ENCODE measurements around the gene SLCO3A1. TPM values are rescaled to one million over a fixed set of nuclear protein-coding genes. Genes with fewer than 3 reads are reported as not detected.

SLCO3A1 gene
- total RNA-seq, 4 donors from 2014 or later: 10.9 to 18.1 (median 14.2) TPM

- no peak overlapping the region for H3K27ac ChIP-seq
- TF ChIP-seq POLR2A (IDR thresholded peaks at IDR 0.05) (no peak), CTCF (IDR thresholded peaks at IDR 0.05) (no peak)
- no peaks in the 10 kb centered on the region for H3K27me3 ChIP-seq
- intact Hi-C loops (cut with DNase I): no loop called here
- DNase-seq: no peak
- no peak overlapping the region for H3K4me3 ChIP-seq
- 91 to 92% methylated on average over 5 to 7 of the region's 10 CpGs for WGBS, 2 donors
- H3K36me3 ChIP-seq: peaks cover 0 to 13% (median 0%) of the 10 kb centered on the region in 3 donors
- H3K9me3 ChIP-seq: no peaks in the 10 kb centered on the region
- H3K4me1 ChIP-seq: peaks cover 0 to 19% (median 0%) of the 10 kb centered on the region in 3 donors
Measured at GRCh38 chr15:91878319-91878870, 24.9 kb downstream of the SLCO3A1 start.

GRCh38 chr15:91879158-91879557, 25.6 kb downstream of the SLCO3A1 start:
- DNase-seq: no peak
- 95 to 96% methylated on average over 2 of the region's 2 CpGs for WGBS, 2 donors
- Histone ChIP-seq H3K4me1 (peaks cover 0 to 12% (median 0%) of the 10 kb centered on the region in 3 donors), H3K36me3 (peaks cover 0 to 13% (median 0%) of the 10 kb centered on the region in 3 donors), H3K27ac (no peak overlapping the region), H3K27me3 (no peaks in the 10 kb centered on the region), H3K9me3 (no peaks in the 10 kb centered on the region), H3K4me3 (no peak overlapping the region)
- intact Hi-C loops (cut with DNase I): no loop called here
- no peak for TF ChIP-seq POLR2A (IDR thresholded peaks at IDR 0.05)
- no peak for TF ChIP-seq CTCF (IDR thresholded peaks at IDR 0.05)

GRCh38 chr15:91880373-91880772, 26.9 kb downstream of the SLCO3A1 start:
- TF ChIP-seq CTCF (IDR thresholded peaks at IDR 0.05) (no peak), POLR2A (IDR thresholded peaks at IDR 0.05) (no peak)
- H3K4me3 ChIP-seq: no peak overlapping the region
- peaks cover 0 to 19% (median 3%) of the 10 kb centered on the region in 3 donors for H3K4me1 ChIP-seq
- intact Hi-C loops (cut with DNase I): loop anchor here (10.0 kb wide), 1 partner anchor 194 kb away; no protein-coding TSS in a partner anchor
- peaks cover 0 to 13% (median 0%) of the 10 kb centered on the region in 3 donors for H3K36me3 ChIP-seq
- no peak for DNase-seq
- H3K27ac ChIP-seq: no peak overlapping the region
- H3K9me3 ChIP-seq: no peaks in the 10 kb centered on the region
- no peaks in the 10 kb centered on the region for H3K27me3 ChIP-seq
- WGBS, 2 donors: 82 to 91% methylated on average over 3 of the region's 3 CpGs

- peaks cover 0 to under 1% (median 0%) of the 10 kb centered on the region in 3 donors for H3K36me3 ChIP-seq
- peaks cover 0 to 31% (median 8%) of the 10 kb centered on the region in 3 donors for H3K4me1 ChIP-seq
- no peak overlapping the region for H3K27ac ChIP-seq
- DNase-seq: no peak
- no peaks in the 10 kb centered on the region for H3K9me3 ChIP-seq
- no peak overlapping the region for H3K4me3 ChIP-seq
- TF ChIP-seq CTCF (IDR thresholded peaks at IDR 0.05) (no peak), POLR2A (IDR thresholded peaks at IDR 0.05) (no peak)
- intact Hi-C loops (cut with DNase I): loop anchor here (10.0 kb wide), 1 partner anchor 193 kb away; no protein-coding TSS in a partner anchor
- WGBS, 2 donors: 86 to 95% methylated on average over 9 of the region's 9 CpGs
- H3K27me3 ChIP-seq: no peaks in the 10 kb centered on the region
Measured at GRCh38 chr15:91881569-91882297, 28.2 kb downstream of the SLCO3A1 start.
